Smooth muscle cell (in vitro differentiated cells): ENCODE results near the gene STEAP1B. TPM values are rescaled to one million over a fixed set of nuclear protein-coding genes. Genes with fewer than 3 reads are reported as not detected.

Experiments used
- DNase-seq: peaks from one replicate; lab custom pipeline; 2025; ENCODE audit not compliant: unreplicated experiment; lab: John Stamatoyannopoulos, UW
- H2AFZ ChIP-seq: fragments of 200-600 bp; sonication (generic); 2 replicates; pipeline ENCODE4 v1.6.0; 2016; ENCODE audit warnings: antibody characterized with exemption, low read depth, mild to moderate bottlenecking
- H3F3A ChIP-seq: fragments of 200-600 bp; sonication (generic); 2 replicates; pipeline ENCODE4 v1.6.0; 2017; ENCODE audit warnings: antibody characterized with exemption, low read depth
- H3K27ac ChIP-seq: fragments of 200-600 bp; sonication (generic); 2 replicates; pipeline ENCODE4 v1.5.1; 2016; ENCODE audit warnings: low read depth, mild to moderate bottlenecking
- H3K27me3 ChIP-seq: fragments of 200-600 bp; sonication (generic); 2 replicates; pipeline ENCODE4 v1.6.1; 2016; ENCODE audit warnings: low read depth, mild to moderate bottlenecking
- H3K36me3 ChIP-seq: fragments of 200-600 bp; sonication (generic); 2 replicates; pipeline ENCODE4 v1.5.1; 2016; ENCODE audit warnings: low read depth
- H3K4me1 ChIP-seq: fragments of 200-600 bp; sonication (generic); 2 replicates; pipeline ENCODE4 v1.5.1; 2016; ENCODE audit warnings: low read depth
- H3K4me2 ChIP-seq: fragments of 200-600 bp; sonication (generic); 2 replicates; pipeline ENCODE4 v1.6.0; 2016; ENCODE audit warnings: mild to moderate bottlenecking
- H3K4me3 ChIP-seq: fragments of 200-600 bp; sonication (generic); 2 replicates; pipeline ENCODE4 v1.5.1; 2016; ENCODE audit warnings: mild to moderate bottlenecking
- H3K79me2 ChIP-seq: fragments of 200-600 bp; sonication (generic); 2 replicates; pipeline ENCODE4 v1.6.0; 2016; ENCODE audit warnings: low read depth, mild to moderate bottlenecking
- H3K9ac ChIP-seq: fragments of 200-600 bp; sonication (generic); 2 replicates; pipeline ENCODE4 v1.6.0; 2016; ENCODE audit warnings: low read depth
- H3K9me3 ChIP-seq: fragments of 200-600 bp; sonication (generic); replicated peaks from 2 replicates; pipeline ENCODE4 v1.5.1; 2016; ENCODE audit warnings: low read depth
- H4K20me1 ChIP-seq: fragments of 200-600 bp; sonication (generic); 2 replicates; pipeline ENCODE4 v1.6.0; 2016; ENCODE audit warnings: low read depth
- WGBS: methylation state at CpG from one replicate; pipeline ENCODE4 v1.1.7; 2016; ENCODE audit warnings: low lambda C conversion rate; 5-methylcytosine and 5-hydroxymethylcytosine counted together
- polyA plus RNA-seq: library from polyadenylated mRNA; unstranded; fragments of >200 nt; fragmentation: Nextera tagmentation; extraction: Ambion mirVana; gene quantifications from 2 replicates; pipeline ENCODE4 v1.2.1, GENCODE V29; 2016
- total RNA-seq: library from RNA; depleted of rRNA; stranded (reverse); fragments of >200 nt; gene quantifications from 2 replicates; pipeline ENCODE4 v1.2.3, GENCODE V29; 2014
- TF ChIP-seq, protein P1 (sequence below): fragments of 200-600 bp; sonication (generic); IDR thresholded peaks from 2 replicates; pipeline ENCODE4 v1.5.1; 2017; ENCODE audit warnings: borderline replicate concordance, mild to moderate bottlenecking, antibody characterized with exemption; ENCODE audit not compliant: insufficient read depth, poor library complexity, severe bottlenecking

The STEAP1B gene
- total and polyA plus RNA-seq, 2 experiments from 2014 or later, result 0.40 TPM; not detected in 1

DNA sequence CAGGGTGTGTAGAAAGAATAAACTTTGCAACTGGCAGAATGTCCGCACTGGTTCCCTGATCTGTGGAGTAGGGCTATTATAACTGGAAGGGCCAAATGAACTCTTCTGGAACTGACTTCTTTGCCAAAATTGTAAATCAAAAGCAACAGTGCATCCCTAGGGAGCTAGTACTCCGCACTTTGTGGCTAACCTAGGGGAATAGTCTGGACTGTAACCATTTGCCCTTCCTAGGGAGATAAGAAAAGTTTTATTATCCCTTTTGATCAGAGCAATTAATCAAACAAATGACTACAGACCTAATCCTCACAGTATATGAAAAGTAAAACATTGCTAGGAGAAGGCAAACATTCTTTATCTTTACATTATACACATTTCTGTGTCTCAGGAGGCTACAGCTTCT is 45.5 kb upstream of the STEAP1B start:
- H3K27ac ChIP-seq, result no peak overlapping the region
- TF ChIP-seq, protein P1, sequence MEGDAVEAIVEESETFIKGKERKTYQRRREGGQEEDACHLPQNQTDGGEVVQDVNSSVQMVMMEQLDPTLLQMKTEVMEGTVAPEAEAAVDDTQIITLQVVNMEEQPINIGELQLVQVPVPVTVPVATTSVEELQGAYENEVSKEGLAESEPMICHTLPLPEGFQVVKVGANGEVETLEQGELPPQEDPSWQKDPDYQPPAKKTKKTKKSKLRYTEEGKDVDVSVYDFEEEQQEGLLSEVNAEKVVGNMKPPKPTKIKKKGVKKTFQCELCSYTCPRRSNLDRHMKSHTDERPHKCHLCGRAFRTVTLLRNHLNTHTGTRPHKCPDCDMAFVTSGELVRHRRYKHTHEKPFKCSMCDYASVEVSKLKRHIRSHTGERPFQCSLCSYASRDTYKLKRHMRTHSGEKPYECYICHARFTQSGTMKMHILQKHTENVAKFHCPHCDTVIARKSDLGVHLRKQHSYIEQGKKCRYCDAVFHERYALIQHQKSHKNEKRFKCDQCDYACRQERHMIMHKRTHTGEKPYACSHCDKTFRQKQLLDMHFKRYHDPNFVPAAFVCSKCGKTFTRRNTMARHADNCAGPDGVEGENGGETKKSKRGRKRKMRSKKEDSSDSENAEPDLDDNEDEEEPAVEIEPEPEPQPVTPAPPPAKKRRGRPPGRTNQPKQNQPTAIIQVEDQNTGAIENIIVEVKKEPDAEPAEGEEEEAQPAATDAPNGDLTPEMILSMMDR, result no peak
- H3K4me1 ChIP-seq, result no peaks in the 10 kb centered on the region
- H4K20me1 ChIP-seq, result no peaks in the 10 kb centered on the region
- no peaks in the 10 kb centered on the region for H3F3A ChIP-seq
- H2AFZ ChIP-seq, result no peak overlapping the region
- no peaks in the 10 kb centered on the region for H3K9me3 ChIP-seq
- H3K27me3 ChIP-seq, result peaks cover 8% of the 10 kb centered on the region
- no peaks in the 10 kb centered on the region for H3K36me3 ChIP-seq
- 88% methylated on average over 2 of the region's 2 CpGs for WGBS
- no peaks in the 10 kb centered on the region for H3K79me2 ChIP-seq
- no peak overlapping the region for H3K4me3 ChIP-seq
- no peak overlapping the region for H3K9ac ChIP-seq
- DNase-seq, result no peak
- no peak overlapping the region for H3K4me2 ChIP-seq

DNA sequence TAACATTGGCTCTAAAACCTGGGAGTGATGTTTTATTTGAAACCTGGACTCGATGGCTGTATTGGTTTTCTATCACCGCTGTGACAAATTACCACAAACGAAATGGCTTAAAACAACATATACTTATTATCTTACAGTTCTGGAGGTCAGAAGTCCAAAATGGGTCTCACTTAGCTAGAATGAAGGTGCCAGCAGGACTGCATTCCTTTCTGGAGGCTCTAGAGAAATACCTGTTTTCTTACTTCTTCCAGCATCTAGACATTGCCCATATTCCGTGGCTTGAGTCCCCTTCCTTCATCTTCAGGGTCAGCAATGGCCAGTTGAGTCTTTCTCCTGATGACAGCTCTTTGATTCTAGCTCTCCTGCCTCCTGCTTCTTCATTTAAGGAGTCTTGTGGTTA is 44.3 kb upstream of the STEAP1B start:
- Histone ChIP-seq H3K9me3 (no peaks in the 10 kb centered on the region), H3K4me1 (no peaks in the 10 kb centered on the region), H3K4me3 (no peak overlapping the region), H3F3A (no peaks in the 10 kb centered on the region), H2AFZ (no peak overlapping the region), H3K79me2 (no peaks in the 10 kb centered on the region), H3K27ac (no peak overlapping the region), H3K27me3 (peaks cover 7% of the 10 kb centered on the region), H3K9ac (no peak overlapping the region), H4K20me1 (no peaks in the 10 kb centered on the region), H3K36me3 (no peaks in the 10 kb centered on the region), H3K4me2 (no peak overlapping the region)
- TF ChIP-seq, protein P1, result no peak
- DNase-seq, result no peak
- 92% methylated on average over 4 of the region's 4 CpGs for WGBS

DNA sequence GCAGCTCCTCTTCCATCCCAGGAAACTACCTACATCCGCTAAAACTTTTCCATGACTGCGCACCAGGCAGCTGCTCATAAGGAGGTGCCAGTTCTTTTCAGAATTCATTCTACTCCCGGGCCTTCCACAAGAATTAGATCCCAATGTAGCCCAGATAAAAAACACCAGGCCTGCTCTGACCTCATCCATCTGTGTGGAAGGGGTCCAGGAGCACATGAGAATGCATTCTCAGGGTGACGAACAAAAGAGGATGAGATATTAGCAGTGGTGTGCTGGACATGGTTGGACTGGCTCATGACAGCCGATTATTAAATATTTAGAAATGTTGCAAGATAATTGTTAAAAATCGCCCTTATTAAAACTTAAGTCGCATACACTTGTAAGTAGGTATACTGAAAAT is 43.2 kb upstream of the STEAP1B start:
- H3K27me3 ChIP-seq, result peaks cover 7% of the 10 kb centered on the region
- DNase-seq, result no peak
- TF ChIP-seq, protein P1, result no peak
- no peaks in the 10 kb centered on the region for H3F3A ChIP-seq
- H3K9me3 ChIP-seq, result no peaks in the 10 kb centered on the region
- no peak overlapping the region for H3K27ac ChIP-seq
- no peak overlapping the region for H3K9ac ChIP-seq
- H3K4me2 ChIP-seq, result no peak overlapping the region
- H3K4me3 ChIP-seq, result no peak overlapping the region
- H4K20me1 ChIP-seq, result no peaks in the 10 kb centered on the region
- 92% methylated on average over 7 of the region's 7 CpGs for WGBS
- no peaks in the 10 kb centered on the region for H3K4me1 ChIP-seq
- no peaks in the 10 kb centered on the region for H3K36me3 ChIP-seq
- H2AFZ ChIP-seq, result no peak overlapping the region
- H3K79me2 ChIP-seq, result no peaks in the 10 kb centered on the region

DNA sequence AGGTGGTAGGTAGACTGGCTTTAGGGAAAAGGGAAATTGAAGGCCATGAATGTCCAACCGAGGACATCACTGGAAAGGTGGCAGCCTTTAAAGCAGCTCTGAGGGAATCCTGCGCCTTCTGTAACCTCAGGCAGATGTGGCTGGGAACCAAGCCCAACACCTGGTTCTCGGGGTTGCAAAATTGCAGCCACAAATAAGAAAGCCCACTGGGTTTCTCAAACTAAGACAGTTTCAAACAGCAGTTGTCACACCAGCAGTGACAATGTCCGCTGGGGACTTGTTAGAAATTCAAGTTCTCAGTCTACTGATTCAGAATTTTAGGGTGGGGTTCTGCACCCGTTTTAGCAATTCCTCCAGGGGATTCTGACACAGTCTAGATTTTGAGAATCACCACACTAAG is 42.7 kb upstream of the STEAP1B start:
- DNase-seq, result no peak
- Histone ChIP-seq H3K36me3 (no peaks in the 10 kb centered on the region), H3K9ac (no peak overlapping the region), H2AFZ (no peak overlapping the region), H3K27ac (no peak overlapping the region), H3K9me3 (no peaks in the 10 kb centered on the region), H3F3A (no peaks in the 10 kb centered on the region), H3K4me1 (no peaks in the 10 kb centered on the region), H3K4me3 (no peak overlapping the region), H3K27me3 (peaks cover 7% of the 10 kb centered on the region), H4K20me1 (no peaks in the 10 kb centered on the region), H3K79me2 (no peaks in the 10 kb centered on the region), H3K4me2 (no peak overlapping the region)
- WGBS, result 96% methylated on average over 5 of the region's 5 CpGs
- TF ChIP-seq, protein P1, result no peak
